T-helper 1 cell treated with Interleukin-12 subunit alpha and Interleukin-12 subunit beta and Interleukin-4 antibody, amounts not matched to agents 30 μg/mL and 1 μg/mL, for 36 hours (primary cell): ENCODE measurements around the gene CANT1.
"Not testable (repeated sequence)": the region's sequence is repeated elsewhere in the genome, so short reads cannot be mapped to it uniquely, and the experiment has no call there.

Experiments used
- H3K27ac Mint-ChIP-seq: one replicate; pipeline ENCODE4 v1.8.0; 2021; ENCODE audit warnings: mild to moderate bottlenecking, mixed read lengths
- H3K27me3 Mint-ChIP-seq: one replicate; pipeline ENCODE4 v1.8.0; 2021; ENCODE audit warnings: low read depth, mixed read lengths
- H3K36me3 Mint-ChIP-seq: one replicate; pipeline ENCODE4 v1.8.0; 2021; ENCODE audit warnings: low read depth, mixed read lengths
- H3K4me1 Mint-ChIP-seq: one replicate; pipeline ENCODE4 v1.8.0; 2021; ENCODE audit warnings: low read depth, mixed read lengths
- H3K4me3 Mint-ChIP-seq: one replicate; pipeline ENCODE4 v1.8.0; 2021; ENCODE audit warnings: mild to moderate bottlenecking, moderate library complexity, mixed read lengths
- H3K9me3 Mint-ChIP-seq: one replicate; pipeline ENCODE4 v1.8.0; 2021; ENCODE audit warnings: mixed read lengths

Gene CANT1

DNA sequence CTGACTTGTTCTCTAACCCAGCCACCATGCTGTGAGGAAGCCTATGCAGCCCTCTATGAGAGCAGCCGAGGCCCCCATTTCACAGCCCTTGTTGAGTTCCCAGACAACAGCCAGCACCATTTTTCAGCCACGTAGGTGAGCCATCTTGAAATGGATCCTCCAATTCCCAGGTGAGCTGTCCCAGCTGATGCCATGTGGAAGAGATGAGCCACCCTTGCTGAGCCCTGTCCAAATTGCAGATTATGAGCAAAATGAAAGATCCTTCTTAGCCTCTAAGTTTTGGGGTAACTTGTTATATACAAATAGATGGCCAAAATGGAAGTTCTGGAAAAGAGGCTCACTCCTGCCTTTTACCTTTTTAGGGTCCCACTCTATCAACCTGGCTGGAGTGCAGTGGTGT is 58.7 kb downstream of the CANT1 start:
- H3K36me3 Mint-ChIP-seq, result no peaks in the 10 kb centered on the region
- H3K4me1 Mint-ChIP-seq, result no peaks in the 10 kb centered on the region
- no peak overlapping the region for H3K4me3 Mint-ChIP-seq
- H3K27me3 Mint-ChIP-seq, result peaks cover 3% of the 10 kb centered on the region
- peaks cover 18% of the 10 kb centered on the region for H3K9me3 Mint-ChIP-seq
- no peak overlapping the region for H3K27ac Mint-ChIP-seq

DNA sequence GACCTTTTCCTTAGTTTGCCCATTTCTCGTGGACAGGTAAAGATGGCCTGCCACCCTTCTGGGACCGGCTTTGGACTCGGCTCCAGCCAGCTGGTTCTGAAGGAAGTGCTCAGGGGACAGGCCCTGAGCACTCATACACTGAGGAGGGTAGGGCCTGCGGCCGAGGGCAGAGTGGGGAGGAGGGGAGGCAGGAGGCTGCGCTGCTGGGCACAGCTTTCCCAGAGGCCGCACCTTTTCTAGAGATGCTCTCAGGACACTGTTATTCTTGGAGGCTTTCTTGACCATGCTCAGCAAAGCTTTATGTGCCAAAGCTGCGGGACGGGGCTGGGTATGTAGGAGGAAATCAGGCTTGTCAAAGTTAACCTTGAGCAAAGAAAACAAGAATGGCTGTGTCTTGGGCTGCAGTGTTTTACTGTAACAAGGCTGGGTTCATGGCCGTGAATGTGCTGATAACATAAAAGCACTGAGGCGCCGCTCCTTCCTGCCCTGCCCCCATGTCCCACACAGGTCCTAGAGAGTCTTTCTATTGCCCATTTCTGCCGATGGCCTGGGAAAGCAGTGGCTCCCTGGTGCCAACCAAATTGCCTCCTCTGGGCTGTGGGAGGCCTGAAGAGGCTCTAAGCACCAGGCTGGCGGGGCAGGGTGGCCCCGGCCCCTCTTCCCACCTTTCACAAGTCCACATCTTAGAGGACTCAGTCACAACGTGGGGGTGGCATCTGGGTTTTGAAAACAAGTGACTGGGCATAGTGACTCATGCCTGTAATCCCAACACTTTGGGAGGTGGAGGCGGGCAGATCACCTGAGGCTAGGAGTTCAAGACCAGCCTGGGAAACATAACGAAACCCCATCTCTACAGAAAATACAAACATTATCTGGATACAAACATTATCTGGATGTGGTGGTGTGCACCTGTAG is 62.1 kb downstream of the CANT1 start:
- no peak overlapping the region for H3K27ac Mint-ChIP-seq
- no peaks in the 10 kb centered on the region for H3K4me1 Mint-ChIP-seq
- H3K27me3 Mint-ChIP-seq, result peaks cover 3% of the 10 kb centered on the region
- no peaks in the 10 kb centered on the region for H3K36me3 Mint-ChIP-seq
- peaks cover 18% of the 10 kb centered on the region for H3K9me3 Mint-ChIP-seq
- no peak overlapping the region for H3K4me3 Mint-ChIP-seq

DNA sequence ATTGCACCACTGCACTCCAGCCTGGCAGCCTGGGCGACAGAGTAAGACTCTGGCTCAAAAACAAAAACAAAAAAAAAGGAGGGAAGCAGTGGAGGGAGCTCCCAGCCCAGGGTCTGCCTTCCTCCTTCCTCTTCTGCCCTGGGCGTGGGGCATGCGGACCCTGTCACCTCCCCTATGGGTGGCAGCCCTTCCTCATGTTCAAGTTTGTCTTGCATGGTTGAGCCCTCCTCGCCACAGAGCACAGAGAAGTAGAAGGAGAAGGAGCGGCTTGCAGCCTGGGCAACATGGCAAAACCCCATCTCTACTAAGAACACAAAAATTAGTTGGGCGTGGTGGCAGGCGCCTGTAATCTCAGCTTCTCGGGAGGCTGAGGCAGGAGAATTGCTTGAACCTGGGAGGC is 62.9 kb downstream of the CANT1 start:
- Mint-ChIP-seq H3K4me1 (no peaks in the 10 kb centered on the region), H3K9me3 (peaks cover 18% of the 10 kb centered on the region), H3K27me3 (peaks cover 3% of the 10 kb centered on the region), H3K27ac (no peak overlapping the region), H3K36me3 (no peaks in the 10 kb centered on the region), H3K4me3 (no peak overlapping the region)

DNA sequence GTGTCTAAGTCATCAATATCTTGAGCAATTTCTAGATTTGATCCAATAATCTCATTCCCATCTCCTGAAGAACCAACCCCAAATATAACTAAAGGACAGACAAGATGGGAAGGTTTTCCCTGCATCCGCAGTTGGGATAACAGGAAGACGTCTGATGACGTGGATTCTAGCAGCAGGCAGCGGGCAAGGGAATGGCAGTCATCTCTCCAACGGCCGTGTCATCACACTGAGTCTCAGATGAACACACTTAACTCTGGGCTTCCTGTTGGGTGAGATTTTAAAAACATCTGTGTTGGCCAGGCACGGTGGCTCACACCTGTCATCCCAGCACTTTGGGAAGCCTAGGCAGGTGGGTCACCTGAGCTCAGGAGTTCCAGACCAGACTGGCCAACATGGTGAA is 63.4 kb downstream of the CANT1 start:
- no peak overlapping the region for H3K27ac Mint-ChIP-seq
- H3K27me3 Mint-ChIP-seq, result peaks cover 3% of the 10 kb centered on the region
- H3K4me1 Mint-ChIP-seq, result no peaks in the 10 kb centered on the region
- peaks cover 14% of the 10 kb centered on the region for H3K9me3 Mint-ChIP-seq
- H3K36me3 Mint-ChIP-seq, result no peaks in the 10 kb centered on the region
- no peak overlapping the region for H3K4me3 Mint-ChIP-seq

DNA sequence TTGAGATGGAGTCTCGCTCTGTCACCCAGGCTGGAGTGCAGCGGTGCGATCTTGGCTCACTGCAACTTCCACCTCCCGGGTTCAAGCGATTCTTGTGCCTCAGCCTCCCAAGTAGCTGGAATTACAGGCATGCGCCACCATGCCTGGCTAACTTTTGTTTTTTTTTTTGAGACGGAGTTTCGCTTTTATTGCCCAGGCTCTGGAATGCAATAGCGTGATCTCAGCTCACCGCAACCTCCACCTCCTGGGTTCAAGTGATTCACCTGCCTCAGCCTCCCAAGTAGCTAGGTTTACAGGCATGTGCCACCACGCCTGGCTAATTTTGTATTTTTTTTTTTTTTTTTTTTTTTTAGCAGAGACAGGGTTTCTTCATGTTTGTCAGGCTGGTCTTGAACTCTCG is 64.1 kb downstream of the CANT1 start:
- not testable (repeated sequence) for H3K27ac Mint-ChIP-seq, H3K36me3 Mint-ChIP-seq, H3K4me3 Mint-ChIP-seq, H3K4me1 Mint-ChIP-seq, H3K27me3 Mint-ChIP-seq, H3K9me3 Mint-ChIP-seq

DNA sequence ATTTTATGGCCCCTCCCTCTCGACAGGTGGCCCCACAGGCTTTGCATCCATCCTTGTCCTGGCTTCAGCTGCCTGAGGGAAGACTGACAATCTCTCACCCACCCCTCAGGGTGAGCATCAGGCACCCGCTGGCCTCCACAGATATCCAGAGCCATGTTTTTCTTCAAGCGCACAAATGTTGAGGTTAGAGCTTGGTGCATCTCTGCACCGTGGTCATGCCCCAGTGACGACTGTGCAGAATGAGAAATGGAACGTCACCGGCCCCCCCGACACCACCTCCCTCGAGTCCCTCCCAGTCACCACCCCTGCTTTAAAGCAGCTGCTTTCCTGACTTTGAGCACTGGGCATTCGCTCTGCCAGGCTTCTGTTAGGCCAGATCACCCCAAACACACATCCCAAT is 64.6 kb downstream of the CANT1 start:
- no peaks in the 10 kb centered on the region for H3K36me3 Mint-ChIP-seq
- no peak overlapping the region for H3K27ac Mint-ChIP-seq
- H3K9me3 Mint-ChIP-seq, result peaks cover 2% of the 10 kb centered on the region
- peaks cover 3% of the 10 kb centered on the region for H3K27me3 Mint-ChIP-seq
- no peaks in the 10 kb centered on the region for H3K4me1 Mint-ChIP-seq
- no peak overlapping the region for H3K4me3 Mint-ChIP-seq

DNA sequence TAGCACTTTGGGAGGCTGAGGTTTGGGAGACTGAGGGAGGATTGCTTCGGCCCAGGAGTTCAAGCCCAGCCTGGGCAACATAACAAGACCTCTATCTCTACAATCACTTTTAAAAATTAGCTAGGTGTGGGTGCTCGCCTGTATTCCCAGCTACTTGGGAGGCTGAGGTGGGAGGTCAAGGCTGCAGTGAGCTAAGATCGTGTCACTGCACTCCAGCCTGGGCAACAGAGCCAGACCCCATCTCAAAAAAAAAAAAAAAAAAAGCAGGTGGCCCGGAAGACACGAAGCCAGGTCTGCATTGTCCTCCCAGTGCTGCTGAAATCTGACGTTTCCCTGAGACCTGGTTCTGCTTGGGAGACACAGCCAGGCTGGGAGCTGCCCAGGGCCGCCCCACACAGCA is 65.5 kb downstream of the CANT1 start:
- Mint-ChIP-seq H3K27ac (no peak overlapping the region), H3K27me3 (no peaks in the 10 kb centered on the region), H3K4me1 (no peaks in the 10 kb centered on the region), H3K36me3 (no peaks in the 10 kb centered on the region), H3K9me3 (no peaks in the 10 kb centered on the region), H3K4me3 (no peak overlapping the region)
